ENCODE data around the gene ADAMTS16.

The ADAMTS16 gene

GRCh38 chr5:5271786-5272321, 131.7 kb downstream of the ADAMTS16 start:
- ChIA-PET CTCF (interaction anchor here (0.7 kb wide), 1 partner anchor 89 kb away, joined by 3 read pairs; no protein-coding TSS in a partner anchor), POLR2A (interaction anchor here (0.6 to 0.7 kb wide), 2 partner anchors 15 to 79 kb away, joined by 3 read pairs; no protein-coding TSS in a partner anchor)
- DNase-seq (ENCODE audit: extremely low spot score), result no peak
- TF ChIP-seq ARNT (IDR thresholded peaks at IDR 0.05) (no peak), LEF1 (IDR thresholded peaks at IDR 0.05; ENCODE audit: borderline replicate concordance) (no peak), TARDBP (IDR thresholded peaks at IDR 0.05) (no peak), CTBP1 (IDR thresholded peaks at IDR 0.05; ENCODE audit: borderline replicate concordance) (no peak), BHLHE40 (IDR thresholded peaks at IDR 0.05; ENCODE audit: borderline replicate concordance) (no peak), SP1 (IDR thresholded peaks at IDR 0.05) (no peak), NFRKB (IDR thresholded peaks at IDR 0.05) (no peak), ELF4 (IDR thresholded peaks at IDR 0.05) (no peak), FOXA1 (IDR thresholded peaks at IDR 0.05) (no peak), ZNF384 (IDR thresholded peaks at IDR 0.05) (no peak), PKNOX1 (IDR thresholded peaks at IDR 0.05) (no peak), SUZ12 (IDR thresholded peaks at IDR 0.05) (no peak), L3MBTL2 (conservative IDR thresholded peaks at IDR 0.05) (no peak), HDGF (IDR thresholded peaks at IDR 0.05; ENCODE audit: borderline replicate concordance) (no peak), FOXM1 (IDR thresholded peaks at IDR 0.05; ENCODE audit: borderline replicate concordance) (no peak), FOXK2 (IDR thresholded peaks at IDR 0.05) (no peak)

GRCh38 chr5:5273398-5273797, 133.3 kb downstream of the ADAMTS16 start:
- ChIA-PET POLR2A (interaction anchor here (0.7 kb wide), 1 partner anchor 77 kb away, joined by 3 read pairs; no protein-coding TSS in a partner anchor), CTCF (no interaction called here)
- DNase-seq (ENCODE audit: extremely low spot score), result no peak
- TF ChIP-seq FOXA1 (IDR thresholded peaks at IDR 0.05) (no peak), CTBP1 (IDR thresholded peaks at IDR 0.05; ENCODE audit: borderline replicate concordance) (no peak), BHLHE40 (IDR thresholded peaks at IDR 0.05; ENCODE audit: borderline replicate concordance) (no peak), TARDBP (IDR thresholded peaks at IDR 0.05) (no peak), FOXK2 (IDR thresholded peaks at IDR 0.05) (no peak), FOXM1 (IDR thresholded peaks at IDR 0.05; ENCODE audit: borderline replicate concordance) (no peak), L3MBTL2 (conservative IDR thresholded peaks at IDR 0.05) (no peak)

GRCh38 chr5:5273976-5274375, 133.8 kb downstream of the ADAMTS16 start:
- no peak for DNase-seq (ENCODE audit: extremely low spot score)
- POLR2A ChIA-PET, result no interaction called here
- TF ChIP-seq PKNOX1 (IDR thresholded peaks at IDR 0.05) (no peak), SUZ12 (IDR thresholded peaks at IDR 0.05) (no peak), FOXA1 (IDR thresholded peaks at IDR 0.05) (no peak), BHLHE40 (IDR thresholded peaks at IDR 0.05; ENCODE audit: borderline replicate concordance) (no peak), HDGF (IDR thresholded peaks at IDR 0.05; ENCODE audit: borderline replicate concordance) (no peak), LEF1 (IDR thresholded peaks at IDR 0.05; ENCODE audit: borderline replicate concordance) (no peak), CTBP1 (IDR thresholded peaks at IDR 0.05; ENCODE audit: borderline replicate concordance) (no peak), SP1 (IDR thresholded peaks at IDR 0.05) (no peak), L3MBTL2 (conservative IDR thresholded peaks at IDR 0.05) (no peak), FOXM1 (IDR thresholded peaks at IDR 0.05; ENCODE audit: borderline replicate concordance) (no peak), TARDBP (IDR thresholded peaks at IDR 0.05) (no peak)
- CTCF ChIA-PET, result no interaction called here

GRCh38 chr5:5275211-5275610, 135.1 kb downstream of the ADAMTS16 start:
- CTCF ChIA-PET, result no interaction called here
- POLR2A ChIA-PET, result no interaction called here
- TF ChIP-seq ELF4 (IDR thresholded peaks at IDR 0.05) (no peak), CTBP1 (IDR thresholded peaks at IDR 0.05; ENCODE audit: borderline replicate concordance) (no peak), FOXA1 (IDR thresholded peaks at IDR 0.05) (no peak), BHLHE40 (IDR thresholded peaks at IDR 0.05; ENCODE audit: borderline replicate concordance) (no peak)
- no peak for DNase-seq (ENCODE audit: extremely low spot score)

GRCh38 chr5:5276430-5276829, 136.3 kb downstream of the ADAMTS16 start:
- CTCF ChIA-PET, result no interaction called here

More at GRCh38 chr5:5276430-5276829, 136.3 kb downstream of the ADAMTS16 start:
- DNase-seq (ENCODE audit: extremely low spot score), result no peak
- POLR2A ChIA-PET, result no interaction called here
- no peak for TF ChIP-seq PKNOX1 (IDR thresholded peaks at IDR 0.05)
- no peak for TF ChIP-seq ZNF384 (IDR thresholded peaks at IDR 0.05)
- no peak for TF ChIP-seq SUZ12 (IDR thresholded peaks at IDR 0.05)
- TF ChIP-seq NFRKB (IDR thresholded peaks at IDR 0.05), result no peak
- TF ChIP-seq FOXM1 (IDR thresholded peaks at IDR 0.05; ENCODE audit: borderline replicate concordance), result no peak
- TF ChIP-seq FOXA1 (IDR thresholded peaks at IDR 0.05), result no peak
- no peak for TF ChIP-seq ELF4 (IDR thresholded peaks at IDR 0.05)
- TF ChIP-seq ARNT (IDR thresholded peaks at IDR 0.05), result no peak
- no peak for TF ChIP-seq BHLHE40 (IDR thresholded peaks at IDR 0.05; ENCODE audit: borderline replicate concordance)
- no peak for TF ChIP-seq FOXK2 (IDR thresholded peaks at IDR 0.05)
- TF ChIP-seq SP1 (IDR thresholded peaks at IDR 0.05), result no peak
- TF ChIP-seq HDGF (IDR thresholded peaks at IDR 0.05; ENCODE audit: borderline replicate concordance), result no peak
- TF ChIP-seq TARDBP (IDR thresholded peaks at IDR 0.05), result no peak
